Right atrium auricular region (tissue), 2 donors: ENCODE measurements around the gene GMFB. TPM values are rescaled to one million over a fixed set of nuclear protein-coding genes. Genes with fewer than 3 reads are reported as not detected.

Experiments
- DNase-seq: peaks from one replicate; pipeline ENCODE4 v3.0.0-alpha.2; 2019; ENCODE audit warnings: low spot score
- H3K27ac ChIP-seq, 2 donors: fragments of 200-600 bp; sonication (generic); 1 replicate in 1 of 2; 2 replicates in 1 of 2; pipeline ENCODE4 v1.5.1; 2016 to 2019
- H3K27me3 ChIP-seq, 2 donors: fragments of 200-600 bp; sonication (generic); one replicate each; pipeline versions ENCODE4 v1.5.1 to v1.6.0; 2017 to 2019
- H3K36me3 ChIP-seq: fragments of 200-600 bp; sonication (generic); one replicate; pipeline ENCODE4 v1.5.1; 2016
- H3K4me1 ChIP-seq, 2 donors: fragments of 200-600 bp; sonication (generic); one replicate each; pipeline versions ENCODE4 v1.5.1 to v1.6.0; 2017 to 2019
- H3K4me3 ChIP-seq, 2 donors: fragments of 200-600 bp; sonication (generic); 1 replicate in 1 of 2; 2 replicates in 1 of 2; pipeline ENCODE4 v1.5.1; 2017 to 2019; ENCODE audit warnings: mild to moderate bottlenecking in 1 of 2, moderate library complexity in 1 of 2
- H3K9me3 ChIP-seq, 2 donors: fragments of 200-600 bp; sonication (generic); one replicate each; pipeline ENCODE4 v1.5.1; 2019
- CTCF ChIP-seq, 2 donors: fragments of 200-600 bp; sonication (generic); IDR thresholded peaks; one replicate each; pipeline ENCODE4 v1.5.1; 2019; ENCODE audit warnings: antibody characterized with exemption in 2 of 2
- total RNA-seq, 2 donors: library from RNA; depleted of rRNA; stranded (reverse); fragments of >200 nt; gene quantifications; one replicate each; pipeline ENCODE4 v1.1.0, GENCODE V29; 2016

The GMFB gene
- 10 to 100 TPM; 28.0 to 29.4 TPM for total RNA-seq

- peak in 1 of 2 donors; percentile 59 for TF ChIP-seq CTCF (IDR thresholded peaks at IDR 0.05)
- H3K4me1 ChIP-seq, result peaks cover 0 to 47% of the 10 kb centered on the region in 2 donors
- peak within 1 kb of the TSS; percentile 95 for H3K27ac ChIP-seq
- no peaks in the 10 kb centered on the region for H3K27me3 ChIP-seq
- H3K9me3 ChIP-seq, result no peaks in the 10 kb centered on the region
- peak within 1 kb of the TSS; percentile 64 to 79 for H3K4me3 ChIP-seq
- H3K36me3 ChIP-seq, result no peaks in the 10 kb centered on the region
- DNase-seq, result peak; percentile 94
These were observed at the start of gene GMFB for GRCh38 chr14:54488646-54489317. TSS of gene GMFB (minus strand) at chr14:54488980. CDS start at chr14:54488927, 53 bp downstream.

GRCh38 chr14:54538055-54538454 lies 49.3 kb upstream of the GMFB start:
- H3K36me3 ChIP-seq, result peaks cover 10% of the 10 kb centered on the region
- no peak overlapping the region for H3K27ac ChIP-seq
- H3K9me3 ChIP-seq, result no peaks in the 10 kb centered on the region
- peaks cover 0 to 7% of the 10 kb centered on the region in 2 donors for H3K4me1 ChIP-seq
- no peak overlapping the region for H3K4me3 ChIP-seq
- no peak for DNase-seq
- no peak for TF ChIP-seq CTCF (IDR thresholded peaks at IDR 0.05)
- H3K27me3 ChIP-seq, result no peaks in the 10 kb centered on the region

- Histone ChIP-seq H3K4me1 (peaks cover 0 to 7% of the 10 kb centered on the region in 2 donors), H3K27ac (no peak overlapping the region), H3K9me3 (no peaks in the 10 kb centered on the region), H3K27me3 (no peaks in the 10 kb centered on the region), H3K4me3 (no peak overlapping the region), H3K36me3 (peaks cover 10% of the 10 kb centered on the region)
- no peak for TF ChIP-seq CTCF (IDR thresholded peaks at IDR 0.05)
- no peak for DNase-seq
These were observed 48.9 kb upstream of the GMFB start for GRCh38 chr14:54537651-54538050.

- Histone ChIP-seq H3K9me3 (no peaks in the 10 kb centered on the region), H3K4me3 (no peak overlapping the region), H3K36me3 (peaks cover 12% of the 10 kb centered on the region)
These were observed 46.9 kb upstream of the GMFB start for GRCh38 chr14:54535646-54536045.

GRCh38 chr14:54535126-54535525 lies 46.3 kb upstream of the GMFB start:
- peaks cover 0 to 7% of the 10 kb centered on the region in 2 donors for H3K4me1 ChIP-seq
- H3K27me3 ChIP-seq, result no peaks in the 10 kb centered on the region
- no peak overlapping the region for H3K4me3 ChIP-seq
- DNase-seq, result no peak
- TF ChIP-seq CTCF (IDR thresholded peaks at IDR 0.05), result no peak
- peaks cover 13% of the 10 kb centered on the region for H3K36me3 ChIP-seq
- no peak overlapping the region for H3K27ac ChIP-seq
- H3K9me3 ChIP-seq, result no peaks in the 10 kb centered on the region

More at GRCh38 chr14:54535646-54536045, 46.9 kb upstream of the GMFB start:
- H3K27ac ChIP-seq, result no peak overlapping the region
- no peak for TF ChIP-seq CTCF (IDR thresholded peaks at IDR 0.05)
- no peak for DNase-seq
- no peaks in the 10 kb centered on the region for H3K27me3 ChIP-seq
- peaks cover 0 to 7% of the 10 kb centered on the region in 2 donors for H3K4me1 ChIP-seq

GRCh38 chr14:54533100-54533499 lies 44.3 kb upstream of the GMFB start:
- no peak for DNase-seq
- H3K36me3 ChIP-seq, result peaks cover 7% of the 10 kb centered on the region
- no peak overlapping the region for H3K4me3 ChIP-seq
- no peak overlapping the region for H3K27ac ChIP-seq
- H3K4me1 ChIP-seq, result peaks cover 0 to 11% of the 10 kb centered on the region in 2 donors
- no peak for TF ChIP-seq CTCF (IDR thresholded peaks at IDR 0.05)
- no peaks in the 10 kb centered on the region for H3K9me3 ChIP-seq
- H3K27me3 ChIP-seq, result no peaks in the 10 kb centered on the region
